Stimulated activated CD8-positive, alpha-beta memory T cell treated with anti-CD3 and anti-CD28 coated beads, Interleukin-15, amount 100 ng/mL, for 48 hours (primary cell): Measurements from ENCODE around the gene SNRPN.
"Not testable (repeated sequence)": the region's sequence is repeated elsewhere in the genome, so short reads cannot be mapped to it uniquely, and the experiment has no call there.

ENCODE experiments used
- DNase-seq, 2 donors: peaks; one replicate each; pipeline ENCODE4 v3.0.0-alpha.2; 2020; ENCODE audit warnings: low read depth in 2 of 2

SNRPN gene

DNA sequence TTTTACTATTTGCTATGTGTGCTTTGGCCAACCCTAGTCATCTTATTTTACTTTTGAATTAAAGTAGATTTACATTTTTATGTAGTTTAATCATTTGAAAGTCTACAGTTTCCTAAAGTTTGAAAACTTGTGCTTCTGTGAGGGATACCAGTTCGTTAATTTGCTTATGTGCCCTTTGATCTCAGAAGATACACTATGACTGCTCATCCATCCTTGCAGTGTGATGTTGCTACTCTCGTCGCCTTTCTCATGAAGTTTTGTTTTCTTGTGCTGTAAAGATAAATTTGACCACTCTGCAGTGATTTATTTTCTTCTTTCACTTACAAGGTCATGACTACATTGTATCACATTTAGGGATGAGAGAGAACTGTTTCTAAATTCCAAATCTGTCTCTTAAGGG lies 16.3 kb downstream of the SNRPN start:
- DNase-seq, result no peak

DNA sequence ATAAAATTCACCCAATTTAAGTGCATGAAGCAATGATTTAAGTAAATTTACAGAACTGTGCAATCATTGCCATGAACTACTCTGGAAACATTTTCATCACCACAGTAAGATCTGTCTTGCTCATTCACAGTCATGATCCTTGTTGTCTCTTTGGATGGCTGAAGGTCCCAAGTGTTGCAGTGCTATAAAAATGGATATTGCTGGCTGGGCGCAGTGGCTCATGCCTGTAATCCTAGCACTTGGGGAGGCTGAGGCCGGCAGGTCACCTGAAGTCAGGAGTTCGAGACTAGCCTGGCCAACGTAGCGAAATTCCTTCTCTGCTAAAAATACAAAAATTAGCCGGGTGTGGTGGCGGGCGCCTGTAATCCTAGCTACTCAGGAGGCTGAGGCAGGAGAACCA lies 17.0 kb downstream of the SNRPN start:
- DNase-seq, result no peak

DNA sequence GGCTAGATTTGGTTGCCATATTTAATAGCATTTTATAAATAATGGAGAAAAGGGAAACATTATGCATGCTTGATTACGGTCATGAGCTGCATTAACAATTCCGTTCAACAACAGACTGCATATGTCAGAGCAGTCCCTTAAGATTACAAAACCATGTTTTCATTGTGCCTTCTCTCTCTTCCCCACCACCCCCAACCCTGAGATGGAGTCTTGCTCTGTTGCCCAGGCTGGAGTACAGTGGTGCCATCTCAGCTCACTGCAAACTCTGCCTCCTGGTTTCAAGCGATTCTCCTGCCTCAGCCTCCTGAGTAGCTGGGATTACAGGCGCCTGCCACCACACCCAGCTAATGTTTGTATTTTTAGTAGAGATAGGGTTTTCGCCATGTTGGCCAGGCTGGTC lies 17.9 kb downstream of the SNRPN start:
- not testable (repeated sequence) for DNase-seq

DNA sequence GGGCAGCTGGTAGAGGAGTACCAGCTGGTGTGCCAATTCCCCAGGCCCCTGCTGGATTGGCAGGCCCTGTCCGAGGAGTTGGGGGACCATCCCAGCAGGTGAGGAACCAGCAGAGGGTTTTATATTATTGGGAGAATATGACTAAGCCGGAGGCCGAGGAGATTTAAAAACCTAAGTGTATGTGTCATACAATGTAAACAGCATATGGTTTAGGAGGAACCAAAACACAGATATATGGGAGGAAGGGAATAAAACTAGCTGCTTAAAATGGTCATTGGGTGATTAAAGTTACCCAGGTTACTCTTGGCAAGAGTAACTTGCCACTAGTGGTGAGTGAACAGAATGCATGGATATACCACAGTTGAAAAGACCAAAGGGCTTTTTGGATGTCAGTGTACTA lies 22.1 kb downstream of the SNRPN start:
- no peak for DNase-seq

DNA sequence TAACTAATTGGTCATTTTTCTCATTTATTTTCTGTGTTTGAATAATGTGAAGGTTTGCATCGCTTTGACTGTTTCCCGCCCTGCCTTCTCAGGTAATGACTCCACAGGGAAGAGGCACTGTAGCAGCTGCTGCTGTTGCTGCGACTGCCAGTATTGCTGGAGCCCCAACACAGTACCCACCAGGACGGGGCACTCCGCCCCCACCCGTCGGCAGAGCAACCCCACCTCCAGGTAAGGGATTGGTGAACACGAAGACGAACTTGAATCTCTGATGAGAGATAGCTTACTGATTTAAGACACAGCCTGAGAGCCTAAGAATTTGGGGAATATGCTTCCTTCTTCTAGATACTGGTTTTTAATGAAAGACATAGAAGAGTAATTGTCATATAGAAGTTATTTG lies 22.9 kb downstream of the SNRPN start:
- DNase-seq, result no peak

DNA sequence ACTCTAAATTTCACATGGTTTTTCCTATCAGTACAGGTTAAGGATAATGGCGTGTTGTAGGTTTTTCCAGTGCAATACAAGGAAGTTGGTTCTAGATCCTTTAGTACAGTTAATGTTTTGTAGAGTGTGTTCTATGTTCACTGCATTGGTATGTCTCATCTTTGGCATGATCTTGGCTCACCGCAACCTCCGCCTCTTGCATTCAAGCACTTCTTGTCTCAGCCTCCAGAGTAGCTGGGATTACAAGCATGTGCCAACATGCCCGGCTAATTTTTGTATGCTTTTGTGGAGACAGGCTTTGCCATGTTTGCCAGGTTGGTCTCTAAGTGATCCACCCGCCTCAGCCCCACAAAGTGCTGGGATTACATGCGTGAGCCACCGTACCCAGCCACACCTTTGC lies 30.4 kb downstream of the SNRPN start:
- no peak for DNase-seq

DNA sequence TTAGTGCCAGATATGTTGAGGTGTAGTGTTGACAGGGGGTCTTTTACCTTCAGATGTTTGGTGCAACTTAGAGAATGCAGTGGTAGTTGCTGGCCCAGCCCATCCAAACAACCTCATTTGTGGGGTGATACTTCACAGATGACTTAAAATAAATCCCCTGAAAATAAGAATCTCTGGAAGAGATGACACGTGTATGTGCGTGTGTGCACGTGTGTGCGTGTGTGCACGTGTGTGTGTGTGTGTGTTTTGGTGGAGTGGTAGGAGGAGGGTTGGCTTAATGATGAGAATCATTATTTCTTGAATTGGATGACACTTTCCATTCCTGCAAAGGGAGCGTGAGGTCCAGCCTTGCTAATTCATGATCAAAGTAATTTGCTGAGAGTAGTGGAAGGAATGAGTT lies 31.9 kb downstream of the SNRPN start:
- DNase-seq, result no peak

DNA sequence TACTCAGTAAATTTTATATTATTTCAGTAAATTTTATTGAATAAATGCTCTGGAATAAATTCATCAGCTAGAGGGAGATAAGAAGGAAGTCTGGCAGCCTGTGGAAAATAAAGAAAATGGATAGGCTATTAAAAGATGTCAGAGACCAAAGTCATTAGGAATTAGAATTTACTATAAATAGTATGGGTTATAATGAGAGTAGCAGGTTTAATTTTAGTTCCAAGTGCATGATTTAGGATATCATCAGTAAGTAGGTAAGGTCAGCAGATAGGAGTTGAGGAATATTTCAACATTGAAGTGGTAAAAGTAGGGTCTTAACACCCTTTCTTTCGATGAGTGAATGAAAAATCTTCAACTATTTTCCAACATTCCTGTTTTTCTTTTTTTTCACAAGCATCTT lies 64.6 kb downstream of the SNRPN start:
- no peak for DNase-seq

DNA sequence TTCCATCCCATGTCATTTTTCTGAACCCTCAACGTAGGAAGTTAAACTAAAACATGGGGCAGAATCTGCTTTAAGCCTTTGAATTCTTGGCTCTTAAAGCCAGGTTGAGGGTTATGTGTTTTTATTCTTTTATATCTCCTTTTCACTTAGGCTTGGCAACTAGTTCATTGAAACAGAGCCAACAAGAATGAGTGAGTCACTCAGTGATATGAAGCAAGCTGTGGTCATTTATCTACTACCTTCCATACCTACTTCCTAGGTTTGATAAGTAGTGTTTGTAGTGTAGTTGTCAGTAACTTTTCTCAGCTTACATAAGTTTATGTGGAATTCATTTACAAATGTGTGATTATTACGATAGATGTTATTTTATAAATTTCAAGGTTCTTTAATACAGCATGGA lies 67.4 kb downstream of the SNRPN start:
- DNase-seq, result no peak
